DMS153 treated with DMSO at 0.1 percent for 48 hours (cell line): Measurements from ENCODE around the gene TBX19.

ENCODE experiments used
- DNase-seq: peaks from one replicate; lab custom pipeline; 2025; ENCODE audit not compliant: unreplicated experiment; lab: John Stamatoyannopoulos, UW

Gene TBX19

GRCh38 chr1:168319691-168320090 lies 39.0 kb downstream of the TBX19 start:
- DNase-seq, result no peak

GRCh38 chr1:168320149-168320548 lies 39.5 kb downstream of the TBX19 start:
- DNase-seq, result no peak

GRCh38 chr1:168320800-168321450 lies 40.2 kb downstream of the TBX19 start:
- DNase-seq, result no peak

DNA sequence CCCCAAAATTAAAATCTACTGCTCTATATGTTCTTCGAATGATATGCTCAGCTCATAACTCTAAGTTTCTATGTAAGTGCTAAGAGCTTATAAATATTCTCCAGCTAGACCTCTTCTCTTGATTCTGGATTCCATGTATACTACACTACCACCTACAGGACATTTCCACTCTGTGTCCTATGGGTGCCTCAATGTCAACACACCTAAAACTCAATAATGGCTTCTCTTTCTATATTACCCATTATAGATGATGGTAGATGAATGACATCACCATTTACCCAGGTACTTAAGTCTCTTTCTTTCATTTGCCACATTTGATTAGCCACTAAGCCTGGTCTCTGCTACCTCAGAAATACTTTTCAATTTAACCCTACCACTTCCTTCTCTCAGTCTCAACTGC lies 41.3 kb downstream of the TBX19 start:
- peak; percentile 77 for DNase-seq

DNA sequence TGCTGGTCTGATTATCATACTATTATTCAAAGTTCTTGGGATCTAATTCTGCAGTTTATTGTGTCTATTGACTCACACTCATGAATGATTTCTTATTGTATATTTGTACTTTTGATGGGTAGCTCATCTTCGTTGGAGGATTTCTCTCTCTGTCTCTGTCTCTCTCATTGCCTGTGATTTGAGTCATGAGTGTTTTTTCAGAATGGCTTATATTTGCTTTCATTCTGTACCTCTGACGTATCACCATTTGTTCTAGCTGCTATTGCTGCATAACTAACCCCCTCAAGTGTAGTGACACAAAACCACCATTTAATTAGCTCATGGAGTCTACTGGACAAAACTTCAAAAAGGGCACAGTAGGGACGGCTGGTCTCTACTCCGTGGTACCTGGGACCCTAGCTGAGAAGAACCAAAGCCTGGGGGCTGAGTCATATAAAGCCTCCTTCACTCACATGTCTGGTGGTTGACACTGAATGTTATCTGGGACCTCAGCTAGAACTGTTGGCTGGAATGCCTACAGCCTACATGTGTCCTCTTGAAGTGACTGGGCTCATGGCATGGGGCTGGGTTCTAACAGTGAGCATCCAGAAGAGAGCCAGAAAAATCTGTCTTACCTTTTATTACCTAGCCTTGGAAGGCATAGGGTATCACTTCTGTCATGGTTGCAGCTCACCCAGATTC lies 44.2 kb downstream of the TBX19 start:
- DNase-seq, result no peak

DNA sequence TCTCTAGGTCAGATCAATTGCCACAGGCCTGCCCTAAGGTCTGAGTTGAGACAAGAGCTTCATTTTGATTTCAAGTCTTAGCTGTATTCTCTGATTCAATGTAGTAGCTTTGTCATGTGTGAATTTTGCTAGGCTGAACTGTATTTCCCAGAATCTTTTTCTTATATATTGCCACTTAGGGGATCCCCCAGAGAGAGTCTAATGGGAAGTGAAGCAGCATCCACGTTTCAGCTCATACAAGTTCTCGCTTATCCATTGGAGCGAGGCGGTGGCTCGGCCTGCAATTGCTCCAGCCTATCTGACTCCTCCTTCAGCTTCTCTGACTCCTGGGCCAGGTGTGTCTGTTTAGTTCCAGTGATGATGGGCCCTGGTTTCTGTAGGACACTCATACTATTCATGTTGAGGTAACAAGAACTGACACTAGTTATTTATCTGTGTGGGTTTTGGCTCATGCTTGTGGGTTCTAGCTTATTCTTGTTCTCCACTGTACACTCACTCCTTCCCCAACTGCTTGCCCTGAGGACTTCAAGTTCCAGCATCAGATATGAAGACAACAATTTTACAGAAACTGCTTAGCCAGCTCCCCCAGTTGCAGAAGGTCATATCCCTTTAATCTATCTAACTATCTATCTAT lies 48.2 kb downstream of the TBX19 start:
- DNase-seq, result no peak

DNA sequence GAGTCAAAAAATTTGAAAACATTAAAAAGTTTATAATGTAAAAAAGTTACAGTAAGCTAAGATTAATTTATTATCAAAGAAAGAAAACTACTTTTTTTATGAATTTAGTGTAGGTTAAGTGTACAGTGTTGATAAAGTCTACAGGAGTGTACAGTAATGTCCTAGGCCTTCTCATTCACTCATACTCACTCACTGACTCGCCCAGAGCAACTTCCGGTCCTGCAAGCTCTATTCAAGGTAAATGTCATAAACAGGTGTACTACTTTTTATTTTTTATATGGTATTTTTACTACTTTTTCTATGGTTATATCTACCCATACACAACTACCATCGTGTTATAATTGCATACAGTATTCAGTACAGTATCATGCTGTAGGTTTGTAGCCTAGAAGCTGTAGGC lies 49.6 kb downstream of the TBX19 start:
- DNase-seq, result no peak

DNA sequence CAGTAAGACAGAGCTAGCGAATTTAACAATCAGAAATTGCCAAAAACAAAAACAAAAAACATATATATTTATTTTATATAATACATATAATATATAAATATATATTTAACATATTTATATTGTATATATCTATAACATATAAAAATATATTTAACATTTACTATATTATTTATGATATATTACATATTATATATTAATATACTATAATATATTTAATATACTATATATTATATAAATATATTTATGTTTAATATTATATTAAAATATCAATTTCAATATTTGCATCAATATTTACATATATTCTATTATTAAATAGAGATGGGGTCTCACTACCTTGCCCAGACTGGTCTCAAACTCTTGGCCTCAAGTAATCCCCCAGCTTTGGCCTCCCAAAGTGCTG lies 50.9 kb downstream of the TBX19 start:
- DNase-seq, result no peak

DNA sequence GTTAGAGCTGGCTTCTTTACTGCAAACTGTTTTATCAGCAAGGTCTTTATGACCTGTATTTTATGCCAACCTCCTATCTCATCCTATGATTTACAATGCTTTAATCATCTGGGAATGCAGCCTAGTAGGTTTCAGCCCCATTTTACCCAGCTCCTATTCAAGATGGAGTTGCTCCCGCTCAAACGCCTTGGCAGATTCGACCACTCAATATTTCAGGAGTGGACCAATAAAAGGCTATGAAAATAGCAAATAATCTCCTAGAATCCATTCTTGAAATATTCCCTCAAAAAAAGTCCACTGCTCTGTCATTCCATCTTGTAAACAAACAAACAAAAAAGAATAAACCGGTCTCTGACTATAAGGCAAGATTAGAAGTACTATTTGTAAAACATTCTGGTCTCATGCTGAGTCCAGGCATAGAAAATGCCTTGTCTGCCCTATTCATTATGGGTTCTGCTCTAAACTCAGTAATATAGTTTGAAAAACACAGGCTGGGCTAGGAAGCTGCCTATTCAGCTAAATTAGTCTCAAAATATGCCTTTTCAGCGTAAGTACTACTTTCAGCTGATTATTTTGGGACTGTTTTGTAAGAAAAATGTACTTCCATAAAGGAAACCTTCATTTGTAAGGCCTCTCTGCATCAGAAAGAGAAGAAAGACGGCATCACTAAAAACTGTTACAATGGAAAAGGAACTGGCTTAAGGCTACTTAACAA lies 53.0 kb downstream of the TBX19 start:
- no peak for DNase-seq

GRCh38 chr1:168335500-168335899 lies 54.8 kb downstream of the TBX19 start:
- no peak for DNase-seq

DNA sequence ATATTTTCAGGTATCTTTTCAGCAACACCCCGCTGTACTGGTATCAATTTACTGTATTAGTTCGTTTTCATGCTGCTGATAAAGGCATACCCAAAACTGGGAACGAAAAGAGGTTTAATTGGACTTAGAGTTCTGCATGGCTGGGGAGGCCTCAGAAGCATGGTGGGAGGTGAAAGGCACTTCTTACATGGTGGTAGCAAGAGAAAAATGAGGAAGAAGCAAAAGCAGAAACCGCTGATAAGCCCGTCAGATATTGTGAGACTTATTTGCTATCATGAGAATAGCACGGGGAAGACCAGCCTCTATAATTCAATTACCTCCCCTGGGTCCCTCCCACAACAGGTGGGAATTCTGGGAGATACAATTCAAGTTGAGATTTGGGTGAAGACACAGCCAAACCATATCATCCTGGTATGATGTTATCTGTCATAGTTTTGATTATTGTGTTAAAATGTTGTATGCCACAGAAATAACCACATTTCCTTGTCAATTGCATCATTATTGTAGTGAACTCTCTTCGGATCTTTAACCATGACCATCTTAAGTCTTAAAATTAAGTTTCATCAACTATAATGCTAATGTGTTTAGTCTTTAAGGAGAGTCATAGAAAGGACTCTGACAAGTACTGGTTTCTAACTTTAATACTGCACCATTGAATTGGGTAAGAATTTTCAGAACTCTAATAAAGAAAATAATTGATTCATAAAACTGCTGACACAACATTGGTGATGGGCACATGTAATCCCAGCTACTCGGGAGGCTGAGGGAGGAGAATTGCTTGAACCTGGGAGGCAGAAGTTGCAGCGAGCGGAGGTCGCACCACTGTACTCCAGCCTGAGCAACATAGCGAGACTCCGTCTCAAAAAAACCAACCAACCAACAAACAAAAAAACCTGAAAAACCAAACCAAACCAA lies 58.2 kb downstream of the TBX19 start:
- no peak for DNase-seq

DNA sequence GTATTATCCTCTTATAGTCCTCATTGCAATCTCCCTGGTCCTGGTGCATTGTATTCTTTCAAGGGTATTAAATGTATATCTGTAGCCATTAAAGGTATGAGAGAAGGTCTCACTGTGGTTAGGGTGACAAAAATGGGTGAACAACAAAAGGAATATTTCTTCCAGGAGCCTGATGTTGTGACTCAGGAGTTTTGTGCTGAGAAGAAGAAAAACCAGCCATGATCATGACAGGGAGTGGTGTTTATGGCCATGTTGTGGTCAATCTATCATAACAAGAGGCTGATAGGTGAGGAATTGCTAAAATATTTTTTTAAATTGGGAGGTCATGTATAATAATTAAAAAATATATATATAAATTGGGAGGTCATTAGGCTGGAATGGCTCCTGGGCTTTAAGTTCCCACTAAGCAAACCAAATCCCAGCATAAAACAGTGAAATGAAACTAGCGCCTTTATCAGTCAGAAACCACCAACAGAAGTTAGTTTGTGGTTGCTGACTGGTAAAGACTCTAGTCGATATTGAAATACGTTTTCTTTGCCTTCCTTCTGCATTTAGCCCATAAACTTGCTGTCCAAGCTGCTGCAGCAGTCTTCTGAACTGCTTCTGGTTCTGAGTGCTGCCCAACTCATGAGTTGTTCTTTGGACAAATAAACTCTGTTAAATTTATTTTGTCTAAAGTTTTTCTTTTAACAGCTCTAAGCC lies 60.3 kb downstream of the TBX19 start:
- no peak for DNase-seq

DNA sequence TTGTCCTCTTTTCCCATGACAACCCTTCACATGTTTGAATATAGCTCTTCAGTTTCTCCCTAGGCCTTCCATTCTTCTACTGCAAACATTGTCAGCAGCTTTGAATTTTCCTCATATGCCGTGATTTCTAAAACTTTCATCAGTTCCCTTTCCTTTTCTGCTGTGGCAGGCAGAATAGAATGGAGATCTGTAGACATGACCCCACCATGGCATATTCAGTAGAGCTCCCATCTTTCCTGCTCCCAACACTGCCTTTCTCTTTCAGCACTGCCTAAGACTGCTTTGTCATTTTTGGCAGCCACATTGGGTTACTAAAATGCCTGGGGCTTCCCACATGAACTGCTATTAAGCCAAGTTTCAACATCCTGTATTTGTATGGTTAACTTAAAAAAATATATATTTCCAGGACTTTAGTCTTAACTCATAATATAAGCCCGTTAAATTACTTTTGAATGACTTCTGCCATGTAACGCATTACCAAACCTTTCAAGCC lies 60.9 kb downstream of the TBX19 start:
- DNase-seq, result no peak

GRCh38 chr1:168342572-168343280 lies 62.0 kb downstream of the TBX19 start:
- peak; percentile 89 for DNase-seq

- DNase-seq, result no peak
Observed at GRCh38 chr1:168343566-168343965, 62.9 kb downstream of the TBX19 start.

GRCh38 chr1:168344517-168344916 lies 63.8 kb downstream of the TBX19 start:
- DNase-seq, result no peak

GRCh38 chr1:168345939-168346338 lies 65.3 kb downstream of the TBX19 start:
- DNase-seq, result no peak

- DNase-seq, result no peak
Observed at GRCh38 chr1:168347630-168348029, 67.0 kb downstream of the TBX19 start.

GRCh38 chr1:168348146-168348709 lies 67.6 kb downstream of the TBX19 start:
- no peak for DNase-seq
